ENCODE measurements around the gene PTPRG. TPM values are rescaled to one million over a fixed set of nuclear protein-coding genes. Genes with fewer than 3 reads are reported as not detected.
A peak's percentile ranks its signal among the peaks of the same experiment; 100 is the strongest.

PTPRG gene
- total RNA-seq, 6 experiments from 2014 or later, result 29.4 to 34.7 (median 32.7) TPM

- Mint-ChIP-seq H3K4me3 (peak overlapping the region; percentile 79), H3K36me3 (ENCODE audit: low read depth) (no peaks in the 10 kb centered on the region), H3K4me1 (ENCODE audit: low read depth) (peaks cover 12% of the 10 kb centered on the region), H3K27ac (peak overlapping the region; percentile 13; the same call in 1 of the 2 replicates), H3K9me3 (no peaks in the 10 kb centered on the region), H3K27me3 (ENCODE audit: insufficient read depth) (no peaks in the 10 kb centered on the region; the same call in 1 of the 2 replicates)
- peak; percentile 57 for DNase-seq
- peak; percentile 94 for TF ChIP-seq CTCF (IDR thresholded peaks at IDR 0.05)
Observed at GRCh38 chr3:62188681-62189375, 627.5 kb downstream of the PTPRG start.

GRCh38 chr3:62189376-62189698, 628.0 kb downstream of the PTPRG start:
- no peak overlapping the region for H3K4me3 Mint-ChIP-seq
- no peak for TF ChIP-seq CTCF (IDR thresholded peaks at IDR 0.05)
- DNase-seq, result no peak
- no peak overlapping the region for H3K27ac Mint-ChIP-seq
- no peaks in the 10 kb centered on the region for H3K36me3 Mint-ChIP-seq (ENCODE audit: low read depth)
- H3K9me3 Mint-ChIP-seq, result no peaks in the 10 kb centered on the region
- H3K4me1 Mint-ChIP-seq (ENCODE audit: low read depth), result peaks cover 12% of the 10 kb centered on the region
- H3K27me3 Mint-ChIP-seq (ENCODE audit: insufficient read depth), result no peaks in the 10 kb centered on the region; the same call in 1 of the 2 replicates

GRCh38 chr3:62192891-62193290, 631.5 kb downstream of the PTPRG start:
- H3K27ac Mint-ChIP-seq, result no peak overlapping the region
- no peak for TF ChIP-seq CTCF (IDR thresholded peaks at IDR 0.05)
- no peaks in the 10 kb centered on the region for H3K36me3 Mint-ChIP-seq (ENCODE audit: low read depth)
- no peaks in the 10 kb centered on the region for H3K27me3 Mint-ChIP-seq (ENCODE audit: insufficient read depth)
- H3K4me1 Mint-ChIP-seq (ENCODE audit: low read depth), result peaks cover 12% of the 10 kb centered on the region
- H3K4me3 Mint-ChIP-seq, result no peak overlapping the region
- no peaks in the 10 kb centered on the region for H3K9me3 Mint-ChIP-seq
- DNase-seq, result no peak

- H3K36me3 Mint-ChIP-seq (ENCODE audit: low read depth), result no peaks in the 10 kb centered on the region
- no peak overlapping the region for H3K27ac Mint-ChIP-seq
- H3K4me1 Mint-ChIP-seq (ENCODE audit: low read depth), result peaks cover 5% of the 10 kb centered on the region
- DNase-seq, result no peak
- no peak for TF ChIP-seq CTCF (IDR thresholded peaks at IDR 0.05)
- no peaks in the 10 kb centered on the region for H3K9me3 Mint-ChIP-seq
- H3K4me3 Mint-ChIP-seq, result no peak overlapping the region
- H3K27me3 Mint-ChIP-seq (ENCODE audit: insufficient read depth), result no peaks in the 10 kb centered on the region
Observed at GRCh38 chr3:62193586-62194345, 632.4 kb downstream of the PTPRG start.

- no peaks in the 10 kb centered on the region for H3K9me3 Mint-ChIP-seq
- no peak overlapping the region for H3K27ac Mint-ChIP-seq
- peaks cover 5% of the 10 kb centered on the region for H3K36me3 Mint-ChIP-seq (ENCODE audit: low read depth)
Observed at GRCh38 chr3:62197350-62198012, 636.1 kb downstream of the PTPRG start.

More at GRCh38 chr3:62197350-62198012, 636.1 kb downstream of the PTPRG start:
- H3K4me1 Mint-ChIP-seq (ENCODE audit: low read depth), result no peaks in the 10 kb centered on the region
- TF ChIP-seq CTCF (IDR thresholded peaks at IDR 0.05), result no peak
- H3K27me3 Mint-ChIP-seq (ENCODE audit: insufficient read depth), result no peaks in the 10 kb centered on the region
- H3K4me3 Mint-ChIP-seq, result no peak overlapping the region
- DNase-seq, result no peak
